LoVo (cell line): ENCODE results near the gene CHAT.

ENCODE experiments used
- DNase-seq: peaks from one replicate; pipeline ENCODE4 v3.0.0-alpha.2; 2016; ENCODE audit warnings: low spot score

CHAT gene

GRCh38 chr10:49688920-49689319 lies 75.1 kb downstream of the CHAT start:
- no peak for DNase-seq

- no peak for DNase-seq
Observed at GRCh38 chr10:49689882-49690510, 76.2 kb downstream of the CHAT start.

GRCh38 chr10:49690698-49691356 lies 77.0 kb downstream of the CHAT start:
- DNase-seq: no peak

DNA sequence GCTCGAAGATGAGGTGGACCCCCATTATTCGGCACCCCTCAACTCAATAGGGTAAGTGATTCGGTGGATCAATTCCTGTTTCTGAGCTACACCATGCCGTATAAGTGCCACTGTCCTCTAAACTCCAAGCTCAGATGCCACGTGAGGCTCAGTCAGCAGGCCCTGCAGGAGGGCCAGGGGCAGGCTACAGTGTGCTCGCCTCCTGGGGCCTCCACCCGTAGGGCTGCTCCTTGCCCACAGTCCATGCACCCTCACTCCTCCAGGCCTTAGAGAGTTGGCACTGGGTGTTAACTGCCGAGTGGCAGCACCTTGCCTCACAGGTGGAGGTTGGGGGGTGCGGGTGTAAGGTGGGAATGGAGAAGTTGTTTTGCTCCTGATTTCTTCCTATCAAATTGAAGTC lies 77.8 kb downstream of the CHAT start:
- DNase-seq: no peak

DNA sequence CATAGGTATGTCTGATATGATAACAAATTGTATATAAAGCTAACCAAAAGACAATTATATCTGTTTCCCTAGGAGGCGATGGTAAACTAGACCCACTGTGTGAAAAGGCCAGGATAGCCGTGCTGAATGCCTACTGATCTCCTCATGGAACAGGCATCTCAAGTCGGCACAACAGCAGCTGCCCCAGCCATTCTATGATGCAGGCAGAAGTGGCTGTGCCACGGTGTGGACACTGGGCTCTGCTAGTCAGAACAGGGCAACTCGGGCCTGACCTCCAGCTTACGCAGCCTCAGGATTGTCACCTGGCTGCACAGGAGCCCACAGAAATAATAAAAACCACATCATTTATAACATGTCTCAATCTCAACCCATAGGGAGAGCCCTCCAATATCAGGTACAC lies 80.6 kb downstream of the CHAT start:
- DNase-seq: no peak

GRCh38 chr10:49696311-49696710 lies 82.5 kb downstream of the CHAT start:
- DNase-seq: no peak

DNA sequence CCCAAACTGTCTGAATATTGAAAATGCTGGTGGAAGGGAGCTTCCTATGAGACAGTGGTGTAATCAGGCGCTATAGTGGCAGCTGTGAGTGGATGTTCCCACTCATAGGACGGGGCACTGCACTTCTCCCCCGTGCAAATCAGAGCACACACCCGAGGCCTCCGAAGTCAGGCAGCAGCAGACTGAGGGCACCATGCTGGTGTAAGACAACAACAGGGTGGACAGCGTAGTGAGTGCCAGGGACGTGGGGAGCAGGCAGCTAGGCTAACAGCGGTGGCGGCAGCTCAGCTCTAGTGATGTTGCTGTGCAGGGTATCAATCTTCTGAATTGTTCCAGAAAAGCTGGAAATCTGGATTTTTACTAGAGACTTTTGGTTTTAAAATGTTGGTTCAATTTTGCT lies 84.8 kb downstream of the CHAT start:
- DNase-seq: no peak

GRCh38 chr10:49700211-49700610 lies 86.4 kb downstream of the CHAT start:
- DNase-seq: no peak

- no peak for DNase-seq
Observed at GRCh38 chr10:49700997-49701396, 87.2 kb downstream of the CHAT start.

DNA sequence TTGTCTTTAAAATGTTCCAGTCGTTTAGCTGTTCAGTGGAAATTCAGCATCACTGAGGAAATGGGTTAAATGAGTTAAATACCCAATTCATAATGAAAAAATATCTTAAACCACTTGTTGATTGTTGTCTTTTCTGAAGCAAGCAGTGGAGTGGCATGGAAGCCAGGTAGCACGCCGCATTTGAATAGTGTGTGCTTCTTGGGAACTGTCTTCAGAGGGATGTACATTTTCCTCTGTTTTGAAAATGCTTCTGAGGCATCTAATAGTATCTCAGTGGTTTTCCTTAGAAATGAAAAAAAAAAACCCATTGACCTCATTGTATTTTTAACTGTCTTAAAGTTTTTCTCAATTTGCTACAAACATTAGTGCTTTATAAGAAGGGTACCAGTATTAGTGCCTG lies 93.7 kb downstream of the CHAT start:
- DNase-seq: no peak

GRCh38 chr10:49709934-49710333 lies 96.1 kb downstream of the CHAT start:
- no peak for DNase-seq

- no peak for DNase-seq
Observed at GRCh38 chr10:49710966-49711365, 97.1 kb downstream of the CHAT start.

DNA sequence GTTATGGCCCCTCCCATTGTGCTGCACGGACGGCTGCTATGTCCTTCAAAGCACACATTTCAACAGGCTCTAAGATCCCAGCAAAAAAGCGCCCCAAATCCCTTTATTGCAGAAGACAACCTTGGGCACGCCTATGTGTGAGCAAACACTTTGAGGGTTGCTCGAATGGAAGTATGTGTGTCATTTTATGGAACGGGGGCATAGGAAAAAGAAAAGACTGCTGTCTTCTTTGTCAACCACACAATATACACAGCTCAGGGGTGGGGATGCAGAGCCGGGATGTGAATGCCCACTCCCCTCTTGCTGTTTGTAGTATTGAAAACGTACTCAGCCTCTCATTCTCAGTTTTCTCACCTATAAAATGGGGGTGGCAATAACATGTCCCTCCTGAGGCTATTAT lies 97.6 kb downstream of the CHAT start:
- no peak for DNase-seq

- DNase-seq: no peak
Observed at GRCh38 chr10:49713266-49713665, 99.4 kb downstream of the CHAT start.
